Measurements from ENCODE around the gene DEFB119. TPM values are rescaled to one million over a fixed set of nuclear protein-coding genes. Genes with fewer than 3 reads are reported as not detected.
A peak's percentile ranks its signal among the peaks of the same experiment; 100 is the strongest.
"Not testable (repeated sequence)": the region's sequence is repeated elsewhere in the genome, so short reads cannot be mapped to it uniquely, and the experiment has no call there.

DEFB119 gene, protein sequence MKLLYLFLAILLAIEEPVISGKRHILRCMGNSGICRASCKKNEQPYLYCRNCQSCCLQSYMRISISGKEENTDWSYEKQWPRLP
- not detected for total RNA-seq
- not detected for polyA plus RNA-seq

DNA sequence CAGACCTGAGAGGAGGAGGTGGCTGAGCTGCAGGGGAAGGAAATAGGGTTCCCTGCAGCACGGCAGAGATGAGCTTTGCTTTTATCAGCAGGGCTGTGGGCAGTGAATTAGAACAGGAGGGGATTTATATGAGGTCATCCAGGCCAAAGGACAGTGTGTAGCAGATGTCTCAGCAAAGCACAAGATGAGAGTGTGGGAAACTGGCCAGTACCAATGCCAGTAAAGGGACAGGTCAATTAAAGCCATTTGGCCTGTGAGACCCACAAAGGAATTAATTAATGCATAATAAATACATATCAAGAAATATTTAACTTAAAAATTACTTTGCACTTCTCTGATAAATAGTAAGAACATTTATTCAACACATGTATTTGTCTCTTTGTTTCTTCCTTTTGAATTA is at the start of gene DEFB119:
TSS of gene DEFB119 (minus strand) at position 101 of the 400 bp plus-strand sequence. CDS start 107 bp downstream, outside the sequence.
- Mint-ChIP-seq H3K27ac (peak within 1 kb of the TSS in 2 of 3 donors; percentile 17 to 33), H3K4me1 (no peaks in the 10 kb centered on the region), H3K36me3 (no peaks in the 10 kb centered on the region), H3K9me3 (peaks cover 0 to 3% (median 0%) of the 10 kb centered on the region in 7 donors), H3K27me3 (no peaks in the 10 kb centered on the region), H3K4me3 (no peak within 1 kb of the TSS)
- Histone ChIP-seq H3K4me3 (ENCODE audit: low read depth, low read length) (no peak within 1 kb of the TSS), H3K9me3 (ENCODE audit: control insufficient read depth in 2 of 2, low read length in 2 of 2) (no peaks in the 10 kb centered on the region), H3K4me1 (ENCODE audit: control insufficient read depth, insufficient read depth, low read length, poor library complexity, severe bottlenecking) (no peaks in the 10 kb centered on the region), H3K27me3 (ENCODE audit: control insufficient read depth, insufficient read depth, low read length) (no peaks in the 10 kb centered on the region), H3K27ac (ENCODE audit: insufficient read depth, low read length, poor library complexity, severe bottlenecking) (no peak within 1 kb of the TSS), H3K36me3 (ENCODE audit: control insufficient read depth, insufficient read depth, low read length) (no peaks in the 10 kb centered on the region)
- ATAC-seq (ENCODE audit: low read depth in 2 of 2), result no peak
- no peak for DNase-seq

DNA sequence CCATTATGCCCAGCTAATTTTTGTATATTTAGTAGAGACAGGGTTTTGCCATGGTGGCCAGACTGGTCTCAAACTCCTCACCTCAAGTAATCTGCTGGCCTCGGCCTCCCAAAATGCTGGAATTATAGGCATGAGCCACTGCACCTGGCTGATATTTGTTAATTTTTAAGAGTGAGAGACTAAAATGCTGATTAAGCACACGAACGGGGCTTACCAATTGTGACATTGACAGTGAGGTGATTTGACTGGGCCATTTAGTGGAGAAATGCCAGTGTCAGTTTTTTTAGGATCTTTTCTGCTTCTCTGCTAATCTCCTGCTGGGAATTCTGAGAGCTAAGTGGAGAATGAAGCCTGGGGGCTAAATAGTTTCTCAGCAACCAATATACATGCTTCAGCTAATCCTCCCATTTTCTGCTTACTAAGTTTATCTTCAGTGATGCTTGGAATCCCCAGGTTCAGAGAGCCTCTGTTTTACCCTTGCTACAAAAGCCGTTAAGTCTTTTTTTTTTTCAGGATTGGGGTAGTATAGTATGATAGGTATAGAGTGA is 40.3 kb upstream of the DEFB119 start:
- Histone ChIP-seq H3K27ac (ENCODE audit: insufficient read depth, low read length, poor library complexity, severe bottlenecking) (no peak overlapping the region), H3K9me3 (ENCODE audit: control insufficient read depth in 2 of 2, low read length in 2 of 2) (no peaks in the 10 kb centered on the region), H3K27me3 (ENCODE audit: control insufficient read depth, insufficient read depth, low read length) (no peaks in the 10 kb centered on the region), H3K36me3 (ENCODE audit: control insufficient read depth, insufficient read depth, low read length) (no peaks in the 10 kb centered on the region), H3K4me1 (ENCODE audit: control insufficient read depth, insufficient read depth, low read length, poor library complexity, severe bottlenecking) (no peaks in the 10 kb centered on the region), H3K4me3 (ENCODE audit: low read depth, low read length) (no peak overlapping the region)
- H3K4me3 Mint-ChIP-seq, result no peak overlapping the region
- H3K27ac Mint-ChIP-seq, result no peak overlapping the region
- no peaks in the 10 kb centered on the region for H3K4me1 Mint-ChIP-seq
- DNase-seq (no peak), ATAC-seq (ENCODE audit: low read depth in 2 of 2) (no peak)
- peaks cover 0 to 4% (median 2%) of the 10 kb centered on the region in 7 donors for H3K9me3 Mint-ChIP-seq
- H3K27me3 Mint-ChIP-seq, result peaks cover 4% of the 10 kb centered on the region
- H3K36me3 Mint-ChIP-seq, result no peaks in the 10 kb centered on the region

DNA sequence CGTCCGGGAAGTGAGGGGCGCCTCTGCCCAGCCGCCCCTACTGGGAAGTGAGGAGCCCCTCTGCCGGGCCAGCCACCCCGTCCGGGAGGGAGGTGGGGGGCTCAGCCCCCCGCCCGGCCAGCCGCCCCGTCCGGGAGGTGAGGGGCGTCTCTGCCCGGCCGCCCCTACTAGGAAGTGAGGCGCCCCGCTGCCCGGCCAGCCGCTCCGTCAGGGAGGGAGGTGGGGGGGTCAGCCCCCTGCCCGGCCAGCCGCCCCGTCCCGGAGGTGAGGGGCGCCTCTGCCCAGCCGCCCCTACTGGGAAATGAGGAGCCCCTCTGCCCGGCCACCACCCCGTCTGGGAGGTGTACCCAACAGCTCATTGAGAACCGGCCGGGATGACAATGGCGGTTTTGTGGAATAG is 37.2 kb upstream of the DEFB119 start:
- not testable (repeated sequence) for H3K9me3 Mint-ChIP-seq; ATAC-seq (ENCODE audit: low read depth in 2 of 2); H3K4me1 Mint-ChIP-seq; H3K36me3 Mint-ChIP-seq; H3K27me3 ChIP-seq (ENCODE audit: control insufficient read depth, insufficient read depth, low read length); H3K27ac ChIP-seq (ENCODE audit: insufficient read depth, low read length, poor library complexity, severe bottlenecking); H3K27ac Mint-ChIP-seq; DNase-seq; H3K9me3 ChIP-seq (ENCODE audit: control insufficient read depth in 2 of 2, low read length in 2 of 2); H3K4me1 ChIP-seq (ENCODE audit: control insufficient read depth, insufficient read depth, low read length, poor library complexity, severe bottlenecking); H3K27me3 Mint-ChIP-seq; H3K4me3 ChIP-seq (ENCODE audit: low read depth, low read length); H3K36me3 ChIP-seq (ENCODE audit: control insufficient read depth, insufficient read depth, low read length); H3K4me3 Mint-ChIP-seq

DNA sequence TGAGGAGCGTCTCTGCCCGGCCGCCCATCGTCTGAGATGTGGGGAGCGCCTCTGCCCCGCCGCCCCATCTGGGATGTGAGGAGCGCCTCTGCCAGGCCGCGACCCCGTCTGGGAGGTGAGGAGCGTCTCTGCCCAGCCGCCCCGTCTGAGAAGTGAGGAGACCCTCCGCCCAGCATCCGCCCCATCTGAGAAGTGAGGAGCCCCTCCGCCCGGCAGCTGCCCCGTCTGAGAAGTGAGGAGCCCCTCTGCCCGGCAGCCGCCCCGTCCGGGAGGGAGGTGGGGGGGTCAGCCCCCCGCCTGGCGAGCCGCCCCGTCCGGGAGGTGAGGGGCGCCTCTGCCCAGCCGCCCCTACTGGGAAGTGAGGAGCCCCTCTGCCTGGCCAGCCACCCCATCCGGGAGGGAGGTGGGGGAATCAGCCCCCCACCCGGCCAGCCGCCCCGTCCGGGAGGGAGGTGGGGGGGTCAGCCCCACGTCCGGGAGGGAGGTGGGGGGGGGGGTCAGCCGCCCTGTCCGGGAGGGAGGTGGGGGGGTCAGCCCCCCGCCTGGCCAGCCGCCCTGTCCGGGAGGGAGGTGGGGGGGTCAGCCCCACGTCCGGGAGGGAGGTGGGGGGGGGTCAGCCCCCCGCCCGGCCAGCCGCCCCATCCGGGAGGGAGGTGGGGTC is 36.6 kb upstream of the DEFB119 start:
- H3K27me3 Mint-ChIP-seq; ATAC-seq (ENCODE audit: low read depth in 2 of 2); DNase-seq; H3K9me3 Mint-ChIP-seq; H3K36me3 Mint-ChIP-seq; H3K4me1 ChIP-seq (ENCODE audit: control insufficient read depth, insufficient read depth, low read length, poor library complexity, severe bottlenecking); H3K27ac ChIP-seq (ENCODE audit: insufficient read depth, low read length, poor library complexity, severe bottlenecking); H3K27me3 ChIP-seq (ENCODE audit: control insufficient read depth, insufficient read depth, low read length); H3K4me3 Mint-ChIP-seq; H3K4me3 ChIP-seq (ENCODE audit: low read depth, low read length); H3K9me3 ChIP-seq (ENCODE audit: control insufficient read depth in 2 of 2, low read length in 2 of 2); H3K4me1 Mint-ChIP-seq; H3K27ac Mint-ChIP-seq; H3K36me3 ChIP-seq (ENCODE audit: control insufficient read depth, insufficient read depth, low read length): not testable (repeated sequence)

DNA sequence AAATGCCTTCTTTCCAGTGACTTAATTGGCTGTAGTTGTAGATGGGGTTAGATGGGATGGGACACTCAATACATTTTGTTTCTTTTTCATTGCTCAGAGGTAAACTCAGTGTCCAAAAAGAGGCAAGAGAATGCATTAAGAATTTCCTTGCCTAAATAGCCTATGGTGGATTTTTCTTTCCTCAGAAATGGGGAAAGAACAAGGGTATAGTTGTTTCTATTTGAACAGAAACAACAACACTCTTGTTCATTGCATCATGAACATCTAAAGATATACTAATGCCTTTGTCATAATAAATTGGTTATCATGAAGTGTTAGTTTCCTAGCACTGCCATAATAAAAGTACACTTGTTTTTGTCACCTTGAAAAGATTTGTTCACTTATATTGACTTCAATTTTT is 35.4 kb upstream of the DEFB119 start:
- Histone ChIP-seq H3K4me1 (ENCODE audit: control insufficient read depth, insufficient read depth, low read length, poor library complexity, severe bottlenecking) (no peaks in the 10 kb centered on the region), H3K36me3 (ENCODE audit: control insufficient read depth, insufficient read depth, low read length) (no peaks in the 10 kb centered on the region), H3K27ac (ENCODE audit: insufficient read depth, low read length, poor library complexity, severe bottlenecking) (no peak overlapping the region), H3K4me3 (ENCODE audit: low read depth, low read length) (no peak overlapping the region), H3K27me3 (ENCODE audit: control insufficient read depth, insufficient read depth, low read length) (no peaks in the 10 kb centered on the region), H3K9me3 (ENCODE audit: control insufficient read depth in 2 of 2, low read length in 2 of 2) (no peaks in the 10 kb centered on the region)
- peaks cover 0 to 2% (median 1%) of the 10 kb centered on the region in 7 donors for H3K9me3 Mint-ChIP-seq
- no peaks in the 10 kb centered on the region for H3K27me3 Mint-ChIP-seq
- no peaks in the 10 kb centered on the region for H3K4me1 Mint-ChIP-seq
- no peaks in the 10 kb centered on the region for H3K36me3 Mint-ChIP-seq
- ATAC-seq (ENCODE audit: low read depth in 2 of 2), result no peak
- DNase-seq, result no peak
- H3K27ac Mint-ChIP-seq, result no peak overlapping the region
- H3K4me3 Mint-ChIP-seq, result no peak overlapping the region

DNA sequence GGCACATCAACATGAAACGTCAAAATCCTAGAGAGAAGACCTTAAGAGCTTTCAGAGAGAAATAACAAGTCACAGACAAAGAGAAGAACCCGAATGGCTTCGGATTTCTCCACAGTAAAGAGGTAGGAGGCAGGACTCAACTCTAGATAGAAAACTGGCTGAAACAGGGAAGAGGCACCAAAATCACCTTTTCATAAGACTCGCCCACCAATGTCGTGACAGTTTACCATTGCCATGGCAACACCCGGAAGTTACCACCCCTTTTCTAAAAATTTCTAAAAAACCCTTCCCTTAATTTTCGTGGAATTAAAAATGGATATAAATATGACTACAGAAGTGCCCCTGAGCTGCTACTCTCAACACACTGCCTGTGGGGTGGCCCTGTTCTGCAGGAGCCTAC is 27.9 kb upstream of the DEFB119 start:
- Histone ChIP-seq H3K27me3 (ENCODE audit: control insufficient read depth, insufficient read depth, low read length) (peaks cover 6% of the 10 kb centered on the region), H3K4me1 (ENCODE audit: control insufficient read depth, insufficient read depth, low read length, poor library complexity, severe bottlenecking) (no peaks in the 10 kb centered on the region), H3K36me3 (ENCODE audit: control insufficient read depth, insufficient read depth, low read length) (no peaks in the 10 kb centered on the region), H3K27ac (ENCODE audit: insufficient read depth, low read length, poor library complexity, severe bottlenecking) (no peak overlapping the region), H3K4me3 (ENCODE audit: low read depth, low read length) (no peak overlapping the region), H3K9me3 (ENCODE audit: control insufficient read depth in 2 of 2, low read length in 2 of 2) (no peaks in the 10 kb centered on the region)
- no peaks in the 10 kb centered on the region for H3K4me1 Mint-ChIP-seq
- ATAC-seq (ENCODE audit: low read depth in 2 of 2) (no peak), DNase-seq (no peak)
- H3K36me3 Mint-ChIP-seq, result no peaks in the 10 kb centered on the region
- peaks cover 0 to 4% (median 0%) of the 10 kb centered on the region in 7 donors for H3K9me3 Mint-ChIP-seq
- H3K27ac Mint-ChIP-seq, result no peak overlapping the region
- H3K4me3 Mint-ChIP-seq, result no peak overlapping the region
- no peaks in the 10 kb centered on the region for H3K27me3 Mint-ChIP-seq

DNA sequence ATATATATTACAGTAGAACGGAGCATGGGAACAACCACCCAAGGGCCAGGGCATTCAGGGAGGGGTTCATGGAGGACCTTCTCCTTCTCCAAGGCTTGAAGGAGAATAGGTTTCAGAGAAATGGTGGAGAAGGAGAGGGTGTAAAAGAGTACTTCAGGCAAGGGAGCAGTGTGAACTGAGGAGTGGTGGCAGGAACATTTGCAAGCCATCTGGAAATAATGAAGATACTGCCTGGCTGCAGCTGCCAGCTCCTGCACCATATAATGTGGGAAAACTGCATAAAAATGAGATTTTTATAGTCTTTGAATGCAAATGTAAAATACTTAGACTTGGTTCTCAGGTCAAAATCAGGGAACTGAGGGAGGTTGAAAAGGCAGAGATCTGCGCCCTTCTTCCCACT is 25.3 kb upstream of the DEFB119 start:
- Histone ChIP-seq H3K36me3 (ENCODE audit: control insufficient read depth, insufficient read depth, low read length) (no peaks in the 10 kb centered on the region), H3K9me3 (ENCODE audit: control insufficient read depth in 2 of 2, low read length in 2 of 2) (no peaks in the 10 kb centered on the region), H3K27me3 (ENCODE audit: control insufficient read depth, insufficient read depth, low read length) (peaks cover 6% of the 10 kb centered on the region), H3K27ac (ENCODE audit: insufficient read depth, low read length, poor library complexity, severe bottlenecking) (no peak overlapping the region), H3K4me1 (ENCODE audit: control insufficient read depth, insufficient read depth, low read length, poor library complexity, severe bottlenecking) (no peaks in the 10 kb centered on the region), H3K4me3 (ENCODE audit: low read depth, low read length) (no peak overlapping the region)
- DNase-seq (no peak), ATAC-seq (ENCODE audit: low read depth in 2 of 2) (no peak)
- Mint-ChIP-seq H3K36me3 (no peaks in the 10 kb centered on the region), H3K4me3 (no peak overlapping the region), H3K27me3 (peaks cover 4% of the 10 kb centered on the region), H3K4me1 (no peaks in the 10 kb centered on the region), H3K9me3 (peaks cover 0 to 4% (median 0%) of the 10 kb centered on the region in 7 donors), H3K27ac (no peak overlapping the region)

DNA sequence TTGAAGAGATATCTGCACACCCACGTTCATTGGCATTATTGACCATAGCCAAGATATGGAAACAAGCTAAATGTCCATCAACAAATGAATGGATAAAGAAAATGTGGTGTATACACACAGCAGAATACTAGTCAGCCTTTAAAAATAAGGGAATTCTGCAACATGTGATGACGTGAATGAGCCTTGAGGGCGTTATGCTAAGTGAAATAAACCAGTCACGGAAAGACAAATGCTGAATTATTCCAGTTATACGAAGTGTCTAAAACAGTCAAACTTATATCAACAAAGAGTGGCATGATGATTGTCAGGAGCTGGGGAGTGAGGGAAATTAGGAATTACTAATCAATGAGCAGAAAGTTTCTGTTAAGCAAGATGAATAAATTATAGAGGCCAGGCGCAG is 24.0 kb upstream of the DEFB119 start:
- ATAC-seq (ENCODE audit: low read depth in 2 of 2), result no peak
- Histone ChIP-seq H3K9me3 (ENCODE audit: control insufficient read depth in 2 of 2, low read length in 2 of 2) (no peaks in the 10 kb centered on the region), H3K36me3 (ENCODE audit: control insufficient read depth, insufficient read depth, low read length) (no peaks in the 10 kb centered on the region), H3K27ac (ENCODE audit: insufficient read depth, low read length, poor library complexity, severe bottlenecking) (no peak overlapping the region), H3K4me3 (ENCODE audit: low read depth, low read length) (no peak overlapping the region), H3K4me1 (ENCODE audit: control insufficient read depth, insufficient read depth, low read length, poor library complexity, severe bottlenecking) (no peaks in the 10 kb centered on the region), H3K27me3 (ENCODE audit: control insufficient read depth, insufficient read depth, low read length) (no peaks in the 10 kb centered on the region)
- DNase-seq, result no peak
- Mint-ChIP-seq H3K9me3 (peaks cover 0 to 5% (median 0%) of the 10 kb centered on the region in 7 donors), H3K36me3 (no peaks in the 10 kb centered on the region), H3K27ac (no peak overlapping the region), H3K4me3 (no peak overlapping the region), H3K27me3 (peaks cover 4% of the 10 kb centered on the region), H3K4me1 (no peaks in the 10 kb centered on the region)

Data from CD4-positive, CD25-positive, alpha-beta regulatory T cell (primary cell).